Immature natural killer cell (primary cell): ENCODE data around the gene KRTAP5-10. TPM values are rescaled to one million over a fixed set of nuclear protein-coding genes. Genes with fewer than 3 reads are reported as not detected.
A peak's percentile ranks its signal among the peaks of the same experiment; 100 is the strongest.
"Not testable (repeated sequence)": the region's sequence is repeated elsewhere in the genome, so short reads cannot be mapped to it uniquely, and the experiment has no call there.

Experiments used
- DNase-seq, 3 donors: peaks; one replicate each; pipeline ENCODE4 v3.0.0; 2022; ENCODE audit warnings: mixed read lengths in 1 of 3
- H3K27ac Mint-ChIP-seq, 6 donors: one replicate each; pipeline ENCODE4 v1.8.0; 2020; ENCODE audit warnings: mixed read lengths in 6 of 6, mild to moderate bottlenecking in 5 of 6, inconsistent platforms in 4 of 6, moderate library complexity in 3 of 6
- H3K27me3 Mint-ChIP-seq, 3 donors: one replicate each; pipeline ENCODE4 v1.8.0; 2020 to 2021; ENCODE audit warnings: low read depth in 3 of 3, mild to moderate bottlenecking in 3 of 3, mixed read lengths in 3 of 3, moderate library complexity in 3 of 3, inconsistent platforms in 1 of 3
- H3K36me3 Mint-ChIP-seq, 3 donors: one replicate each; pipeline ENCODE4 v1.8.0; 2020; ENCODE audit warnings: mixed read lengths in 3 of 3, inconsistent platforms in 2 of 3, mild to moderate bottlenecking in 2 of 3
- H3K4me1 Mint-ChIP-seq, 2 donors: one replicate each; pipeline ENCODE4 v1.8.0; 2020; ENCODE audit warnings: inconsistent platforms in 2 of 2, mild to moderate bottlenecking in 2 of 2, mixed read lengths in 2 of 2, moderate library complexity in 1 of 2
- H3K4me3 Mint-ChIP-seq, 5 donors: one replicate each; pipeline ENCODE4 v1.8.0; 2020; ENCODE audit warnings: mild to moderate bottlenecking in 5 of 5, mixed read lengths in 5 of 5, inconsistent platforms in 3 of 5, moderate library complexity in 3 of 5
- H3K9me3 Mint-ChIP-seq, 6 donors: one replicate each; pipeline ENCODE4 v1.8.0; 2020; ENCODE audit warnings: mild to moderate bottlenecking in 6 of 6, mixed read lengths in 6 of 6, inconsistent platforms in 4 of 6, moderate library complexity in 3 of 6
- polyA plus RNA-seq, 3 donors: library from polyadenylated mRNA; unstranded; fragments of 300-500 nt; fragmentation: Illumina TruSeq; gene quantifications; one replicate each; pipeline ENCODE4 v1.2.3, GENCODE V29; 2021

Gene KRTAP5-10
- polyA plus RNA-seq, 3 donors from 2014 or later, result not detected

DNA sequence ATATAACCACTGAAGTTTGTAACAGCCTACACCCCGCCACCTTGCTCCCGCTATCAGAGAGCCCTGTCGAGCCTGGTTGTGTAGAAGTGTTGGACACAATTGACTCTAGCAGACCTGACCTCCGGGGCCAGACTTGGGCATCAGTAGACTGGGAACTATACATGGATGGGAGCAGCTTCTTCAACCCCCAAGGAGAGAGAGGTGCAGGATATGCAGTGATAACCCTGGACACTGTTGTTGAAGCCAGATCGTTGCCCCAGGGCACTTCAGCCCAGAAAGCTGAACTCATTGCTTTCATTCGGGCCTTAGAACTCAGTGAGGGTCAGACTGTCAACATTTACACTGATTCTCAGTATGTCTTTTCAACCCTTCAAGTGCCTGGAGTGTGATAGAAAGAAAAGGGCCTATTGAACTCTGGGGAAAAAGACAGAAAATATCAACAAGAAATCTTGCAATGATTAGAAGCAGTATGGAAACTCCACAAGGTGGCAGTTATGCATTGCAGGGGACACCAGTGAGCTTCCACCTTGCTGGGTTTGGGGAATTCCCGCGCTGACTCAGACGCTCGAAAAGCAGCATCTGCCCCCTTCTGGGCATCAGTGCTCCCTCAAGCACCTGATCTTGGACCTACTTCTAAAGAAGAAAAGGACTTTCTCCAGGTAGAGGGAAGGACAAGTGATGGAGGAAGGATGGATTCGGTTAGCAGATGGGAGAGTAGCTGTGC is 23.6 kb downstream of the KRTAP5-10 start:
- H3K27me3 Mint-ChIP-seq, H3K9me3 Mint-ChIP-seq, DNase-seq, H3K27ac Mint-ChIP-seq, H3K4me1 Mint-ChIP-seq, H3K36me3 Mint-ChIP-seq, H3K4me3 Mint-ChIP-seq: not testable (repeated sequence)

DNA sequence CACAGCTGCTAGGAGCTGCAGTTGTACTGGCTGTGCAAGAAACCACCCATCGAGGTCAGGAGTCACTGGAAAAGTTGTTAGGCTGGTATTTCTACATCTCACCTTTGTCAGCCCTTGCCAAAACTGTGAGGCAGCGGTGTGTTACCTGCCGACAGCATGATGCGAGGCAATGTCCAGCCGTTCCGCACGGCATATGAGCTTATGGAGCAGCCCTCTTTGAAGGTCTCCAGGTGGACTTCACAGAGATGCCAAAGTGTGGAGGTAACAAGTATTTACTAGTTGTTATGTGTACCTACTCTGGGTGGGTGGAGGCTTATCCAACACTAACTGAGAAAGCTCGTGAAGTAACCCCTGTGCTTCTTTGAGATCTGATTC is 24.2 kb downstream of the KRTAP5-10 start:
- H3K27me3 Mint-ChIP-seq, result not testable (repeated sequence)

GRCh38 chr11:71603221-71603620 is 37.9 kb downstream of the KRTAP5-10 start:
- H3K36me3 Mint-ChIP-seq, H3K4me1 Mint-ChIP-seq, H3K27ac Mint-ChIP-seq, H3K4me3 Mint-ChIP-seq, H3K27me3 Mint-ChIP-seq, H3K9me3 Mint-ChIP-seq, DNase-seq: not testable (repeated sequence)

More for the DNA sequence above, 24.2 kb downstream of the KRTAP5-10 start:
- not testable (repeated sequence) for H3K9me3 Mint-ChIP-seq, H3K27ac Mint-ChIP-seq, H3K4me1 Mint-ChIP-seq, H3K36me3 Mint-ChIP-seq, DNase-seq, H3K4me3 Mint-ChIP-seq

- not testable (repeated sequence) for H3K9me3 Mint-ChIP-seq, DNase-seq, H3K27ac Mint-ChIP-seq, H3K36me3 Mint-ChIP-seq, H3K4me3 Mint-ChIP-seq, H3K4me1 Mint-ChIP-seq
- H3K27me3 Mint-ChIP-seq, result peaks cover 5 to 11% (median 6%) of the 10 kb centered on the region in 3 donors
These were observed 39.6 kb downstream of the KRTAP5-10 start for GRCh38 chr11:71604798-71605488.

- H3K4me3 Mint-ChIP-seq, result peak overlapping the region in 1 of 5 donors; percentile 27
- not testable (repeated sequence) for DNase-seq, H3K27ac Mint-ChIP-seq, H3K27me3 Mint-ChIP-seq, H3K9me3 Mint-ChIP-seq, H3K36me3 Mint-ChIP-seq, H3K4me1 Mint-ChIP-seq
These were observed 41.6 kb downstream of the KRTAP5-10 start for GRCh38 chr11:71606853-71607519.

GRCh38 chr11:71607520-71608216 is 42.3 kb downstream of the KRTAP5-10 start:
- not testable (repeated sequence) for H3K36me3 Mint-ChIP-seq, H3K9me3 Mint-ChIP-seq, H3K27me3 Mint-ChIP-seq, H3K4me3 Mint-ChIP-seq, H3K27ac Mint-ChIP-seq, H3K4me1 Mint-ChIP-seq, DNase-seq

- not testable (repeated sequence) for H3K4me3 Mint-ChIP-seq, H3K27me3 Mint-ChIP-seq, H3K36me3 Mint-ChIP-seq, DNase-seq, H3K4me1 Mint-ChIP-seq, H3K27ac Mint-ChIP-seq, H3K9me3 Mint-ChIP-seq
These were observed 42.9 kb downstream of the KRTAP5-10 start for GRCh38 chr11:71608272-71608671.

- H3K4me3 Mint-ChIP-seq, H3K36me3 Mint-ChIP-seq, H3K4me1 Mint-ChIP-seq, H3K27ac Mint-ChIP-seq, H3K27me3 Mint-ChIP-seq, DNase-seq, H3K9me3 Mint-ChIP-seq: not testable (repeated sequence)
These were observed 46.0 kb downstream of the KRTAP5-10 start for GRCh38 chr11:71611218-71611910.

GRCh38 chr11:71613931-71614330 is 48.6 kb downstream of the KRTAP5-10 start:
- DNase-seq, H3K36me3 Mint-ChIP-seq, H3K27me3 Mint-ChIP-seq, H3K4me1 Mint-ChIP-seq, H3K9me3 Mint-ChIP-seq, H3K4me3 Mint-ChIP-seq, H3K27ac Mint-ChIP-seq: not testable (repeated sequence)

GRCh38 chr11:71614366-71614917 is 49.1 kb downstream of the KRTAP5-10 start:
- not testable (repeated sequence) for DNase-seq, H3K4me3 Mint-ChIP-seq, H3K9me3 Mint-ChIP-seq, H3K27ac Mint-ChIP-seq, H3K27me3 Mint-ChIP-seq, H3K36me3 Mint-ChIP-seq, H3K4me1 Mint-ChIP-seq

- not testable (repeated sequence) for DNase-seq, H3K4me3 Mint-ChIP-seq, H3K9me3 Mint-ChIP-seq, H3K27ac Mint-ChIP-seq, H3K27me3 Mint-ChIP-seq, H3K36me3 Mint-ChIP-seq, H3K4me1 Mint-ChIP-seq
These were observed 49.6 kb downstream of the KRTAP5-10 start for GRCh38 chr11:71615003-71615402.
